Vagina (tissue), 2 donors: ENCODE data around the gene UBE2V1. TPM values are rescaled to one million over a fixed set of nuclear protein-coding genes. Genes with fewer than 3 reads are reported as not detected.

ENCODE experiments used
- DNase-seq, 2 donors: peaks; one replicate each; pipeline ENCODE4 v3.0.0-alpha.2; 2017; ENCODE audit errors: extremely low spot score in 2 of 2
- H3K27ac ChIP-seq: fragments of 200-600 bp; sonication (generic); one replicate; pipeline ENCODE4 v1.5.1; 2019
- H3K27me3 ChIP-seq: fragments of 200-600 bp; sonication (generic); one replicate; pipeline ENCODE4 v1.5.1; 2019
- H3K36me3 ChIP-seq, 2 donors: fragments of 200-600 bp; sonication (generic); one replicate each; pipeline ENCODE4 v1.5.1; 2017 to 2019
- H3K4me1 ChIP-seq: fragments of 200-600 bp; sonication (generic); one replicate; pipeline ENCODE4 v1.5.1; 2019
- H3K4me3 ChIP-seq, 2 donors: fragments of 200-600 bp; sonication (generic); 1 replicate in 1 of 2; 2 replicates in 1 of 2; pipeline ENCODE4 v1.5.1; 2016 to 2019
- H3K9me3 ChIP-seq: fragments of 200-600 bp; sonication (generic); one replicate; pipeline ENCODE4 v1.5.1; 2019
- CTCF ChIP-seq, 3 experiments: fragments of 450-650 bp in 2 of 3; fragments of 200-600 bp in 1 of 3; sonication (generic) in 1 of 3; IDR thresholded peaks; one replicate each; pipeline ENCODE4 v1.5.1; 2017 to 2019; ENCODE audit warnings: antibody characterized with exemption in 3 of 3, mild to moderate bottlenecking in 2 of 3, moderate library complexity in 2 of 3
- POLR2A ChIP-seq, 2 donors: fragments of 450-650 bp; IDR thresholded peaks; one replicate each; pipeline ENCODE4 v1.6.1; 2017; ENCODE audit warnings: antibody characterized with exemption in 2 of 2, mild to moderate bottlenecking in 2 of 2, moderate library complexity in 2 of 2
- POLR2AphosphoS5 ChIP-seq, 2 donors: sonication (generic); formaldehyde crosslinking; IDR thresholded peaks; one replicate each; pipeline ENCODE4 v1.9.0; 2017; ENCODE audit warnings: antibody characterized with exemption in 2 of 2, mild to moderate bottlenecking in 2 of 2, low read depth in 1 of 2; ENCODE audit not compliant: insufficient read depth in 1 of 2
- intact Hi-C: fragments of 100-400 bp; cut with DNase I; formaldehyde crosslinking; loops from one replicate; pipeline ENCODE4 v1.15.1; 2023
- total RNA-seq: library from RNA; depleted of rRNA; stranded (reverse); fragments of >200 nt; gene quantifications from one replicate; pipeline ENCODE4 v1.2.3, GENCODE V29; 2016

UBE2V1 gene
- total RNA-seq, 1 donor from 2014 or later: 74.2 TPM

- Histone ChIP-seq H3K27ac (no peak overlapping the region), H3K36me3 (peaks cover 0 to 13% of the 10 kb centered on the region in 2 donors), H3K4me3 (no peak overlapping the region), H3K4me1 (peaks cover 5% of the 10 kb centered on the region), H3K9me3 (no peaks in the 10 kb centered on the region), H3K27me3 (no peaks in the 10 kb centered on the region)
- TF ChIP-seq POLR2AphosphoS5 (IDR thresholded peaks at IDR 0.05; ENCODE audit: insufficient read depth in 1 of 2, low read depth in 1 of 2) (no peak), CTCF (IDR thresholded peaks at IDR 0.05) (no peak), POLR2A (IDR thresholded peaks at IDR 0.05) (no peak)
- intact Hi-C loops: no loop called here
- DNase-seq: no peak
Measured at GRCh38 chr20:50077818-50078601, 34.9 kb downstream of the UBE2V1 start.

- Histone ChIP-seq H3K36me3 (no peaks in the 10 kb centered on the region), H3K4me3 (no peak overlapping the region), H3K9me3 (no peaks in the 10 kb centered on the region), H3K4me1 (peaks cover 16% of the 10 kb centered on the region), H3K27ac (no peak overlapping the region), H3K27me3 (no peaks in the 10 kb centered on the region)
- no peak for DNase-seq
- TF ChIP-seq CTCF (IDR thresholded peaks at IDR 0.05) (no peak), POLR2A (IDR thresholded peaks at IDR 0.05) (no peak), POLR2AphosphoS5 (IDR thresholded peaks at IDR 0.05; ENCODE audit: insufficient read depth in 1 of 2, low read depth in 1 of 2) (no peak)
- intact Hi-C loops: no loop called here
Measured at GRCh38 chr20:50073500-50073899, 39.5 kb downstream of the UBE2V1 start.

GRCh38 chr20:50071039-50071888, 41.7 kb downstream of the UBE2V1 start:
- intact Hi-C loops: loop anchor here (2.0 kb wide), 1 partner anchor 92 kb away; no protein-coding TSS in a partner anchor
- TF ChIP-seq CTCF (IDR thresholded peaks at IDR 0.05) (peak; percentile 99 to 100 (median 100)), POLR2AphosphoS5 (IDR thresholded peaks at IDR 0.05; ENCODE audit: insufficient read depth in 1 of 2, low read depth in 1 of 2) (peak; percentile 33 to 53), POLR2A (IDR thresholded peaks at IDR 0.05) (no peak)

GRCh38 chr20:50070361-50070760, 42.6 kb downstream of the UBE2V1 start:
- intact Hi-C loops: loop anchor here (2.0 kb wide), 1 partner anchor 92 kb away; no protein-coding TSS in a partner anchor
- no peak for DNase-seq
- no peak overlapping the region for H3K27ac ChIP-seq
- no peak overlapping the region for H3K4me3 ChIP-seq
- H3K4me1 ChIP-seq: peaks cover 11% of the 10 kb centered on the region
- H3K9me3 ChIP-seq: no peaks in the 10 kb centered on the region
- no peaks in the 10 kb centered on the region for H3K36me3 ChIP-seq
- H3K27me3 ChIP-seq: no peaks in the 10 kb centered on the region
- TF ChIP-seq POLR2A (IDR thresholded peaks at IDR 0.05): no peak
- no peak for TF ChIP-seq CTCF (IDR thresholded peaks at IDR 0.05)
- TF ChIP-seq POLR2AphosphoS5 (IDR thresholded peaks at IDR 0.05; ENCODE audit: insufficient read depth in 1 of 2, low read depth in 1 of 2): no peak

More at GRCh38 chr20:50071039-50071888, 41.7 kb downstream of the UBE2V1 start:
- Histone ChIP-seq H3K4me3 (peak overlapping the region; percentile 4 to 35), H3K9me3 (no peaks in the 10 kb centered on the region), H3K27me3 (no peaks in the 10 kb centered on the region), H3K27ac (peak overlapping the region; percentile 33), H3K4me1 (peaks cover 16% of the 10 kb centered on the region), H3K36me3 (no peaks in the 10 kb centered on the region)
- no peak for DNase-seq
